ENCODE measurements around the gene PKP3.
"Not testable (repeated sequence)": the region's sequence is repeated elsewhere in the genome, so short reads cannot be mapped to it uniquely, and the experiment has no call there.

PKP3 gene

GRCh38 chr11:398826-399225 is 4.8 kb downstream of the PKP3 start:
- DNase-seq (ENCODE audit: low read depth in 2 of 2) = peak; percentile 21 to 36
- TF ChIP-seq CTCF (IDR thresholded peaks at IDR 0.05; ENCODE audit: low read depth, low read length) = no peak
- H3K4me3 ChIP-seq (replicated peaks in 1 of 2; ENCODE audit: low read depth in 2 of 2, low read length in 2 of 2) = no peak overlapping the region

- no peak for DNase-seq (ENCODE audit: low read depth in 2 of 2)
- no peak overlapping the region for H3K4me3 ChIP-seq (replicated peaks in 1 of 2; ENCODE audit: low read depth in 2 of 2, low read length in 2 of 2)
- no peak for TF ChIP-seq CTCF (IDR thresholded peaks at IDR 0.05; ENCODE audit: low read depth, low read length)
Measured at GRCh38 chr11:399731-400211, 5.8 kb downstream of the PKP3 start.

- no peak for DNase-seq (ENCODE audit: low read depth in 2 of 2)
- TF ChIP-seq CTCF (IDR thresholded peaks at IDR 0.05; ENCODE audit: low read depth, low read length) = no peak
- H3K4me3 ChIP-seq (replicated peaks in 1 of 2; ENCODE audit: low read depth in 2 of 2, low read length in 2 of 2) = no peak overlapping the region
Measured at GRCh38 chr11:400241-400689, 6.3 kb downstream of the PKP3 start.

- DNase-seq (ENCODE audit: low read depth in 2 of 2); H3K4me3 ChIP-seq (replicated peaks in 1 of 2; ENCODE audit: low read depth in 2 of 2, low read length in 2 of 2): not testable (repeated sequence)
Measured at GRCh38 chr11:401196-401595, 7.2 kb downstream of the PKP3 start.

- no peak for TF ChIP-seq CTCF (IDR thresholded peaks at IDR 0.05; ENCODE audit: low read depth, low read length)
- no peak for DNase-seq (ENCODE audit: low read depth in 2 of 2)
- no peak overlapping the region for H3K4me3 ChIP-seq (replicated peaks in 1 of 2; ENCODE audit: low read depth in 2 of 2, low read length in 2 of 2)
Measured at GRCh38 chr11:403021-403760, 9.2 kb downstream of the PKP3 start.

GRCh38 chr11:403761-404431 is 9.9 kb downstream of the PKP3 start:
- no peak for TF ChIP-seq CTCF (IDR thresholded peaks at IDR 0.05; ENCODE audit: low read depth, low read length)
- no peak overlapping the region for H3K4me3 ChIP-seq (replicated peaks in 1 of 2; ENCODE audit: low read depth in 2 of 2, low read length in 2 of 2)
- no peak for DNase-seq (ENCODE audit: low read depth in 2 of 2)

- TF ChIP-seq CTCF (IDR thresholded peaks at IDR 0.05; ENCODE audit: low read depth, low read length) = no peak
- no peak for DNase-seq (ENCODE audit: low read depth in 2 of 2)
- no peak overlapping the region for H3K4me3 ChIP-seq (replicated peaks in 1 of 2; ENCODE audit: low read depth in 2 of 2, low read length in 2 of 2)
Measured at GRCh38 chr11:404551-405264, 10.7 kb downstream of the PKP3 start.
